CD4-positive, alpha-beta T cell treated with Interleukin-4 for 4 hours (primary cell): ENCODE measurements around the gene TBKBP1.
A peak's percentile ranks its signal among the peaks of the same experiment; 100 is the strongest.
"Not testable (repeated sequence)": the region's sequence is repeated elsewhere in the genome, so short reads cannot be mapped to it uniquely, and the experiment has no call there.

Source experiments
- DNase-seq: peaks from one replicate; pipeline ENCODE4 v3.0.0-alpha.2; 2020

TBKBP1 gene

DNA sequence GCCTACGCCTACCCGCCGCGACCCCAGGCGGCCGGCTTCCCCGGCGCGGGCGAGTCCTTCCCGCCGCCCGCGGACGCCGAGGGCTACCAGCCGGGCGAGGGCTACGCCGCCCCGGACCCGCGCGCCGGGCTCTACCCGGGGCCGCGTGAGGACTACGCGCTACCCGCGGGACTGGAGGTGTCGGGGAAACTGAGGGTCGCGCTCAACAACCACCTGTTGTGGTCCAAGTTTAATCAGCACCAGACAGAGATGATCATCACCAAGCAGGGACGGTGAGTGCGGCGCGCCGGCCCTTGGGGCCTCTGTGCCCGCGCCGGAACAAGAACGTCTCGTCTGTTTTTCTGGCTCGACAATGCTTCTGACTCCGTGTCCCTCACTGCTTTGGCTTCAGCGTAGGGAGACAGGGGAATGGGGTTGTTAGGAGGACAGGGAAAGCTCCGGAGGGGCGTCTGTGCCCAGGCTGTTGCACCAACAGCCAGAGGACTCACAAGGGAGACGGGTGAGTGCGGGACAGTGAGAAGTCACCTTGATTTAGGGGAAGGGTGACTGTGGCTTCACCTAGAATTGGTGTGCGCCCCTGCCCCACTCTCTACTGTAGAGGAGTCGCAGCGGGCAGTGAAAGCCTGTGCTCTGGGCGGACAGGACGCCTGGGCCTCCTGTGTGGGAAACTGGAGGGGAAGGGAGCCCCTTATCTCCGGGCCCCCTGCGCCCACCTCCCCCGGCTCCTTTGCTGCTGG is 39.9 kb downstream of the TBKBP1 start:
- DNase-seq, result no peak

DNA sequence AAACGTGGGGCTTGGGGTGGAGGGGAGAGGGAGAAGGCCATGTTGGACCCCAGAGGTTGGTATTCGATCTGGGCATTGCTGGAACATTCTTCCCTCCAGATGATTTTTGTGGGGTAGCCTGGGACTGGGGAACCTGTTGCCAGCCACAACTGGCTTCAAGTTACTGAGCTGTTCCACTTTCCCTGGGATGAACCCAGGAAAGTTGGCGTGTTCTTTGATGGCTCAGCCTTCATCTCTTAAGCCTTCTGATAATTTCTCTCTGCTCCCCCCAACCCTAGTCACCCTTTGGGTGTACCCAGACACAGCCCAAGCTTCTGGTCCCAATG is 41.1 kb downstream of the TBKBP1 start:
- no peak for DNase-seq

DNA sequence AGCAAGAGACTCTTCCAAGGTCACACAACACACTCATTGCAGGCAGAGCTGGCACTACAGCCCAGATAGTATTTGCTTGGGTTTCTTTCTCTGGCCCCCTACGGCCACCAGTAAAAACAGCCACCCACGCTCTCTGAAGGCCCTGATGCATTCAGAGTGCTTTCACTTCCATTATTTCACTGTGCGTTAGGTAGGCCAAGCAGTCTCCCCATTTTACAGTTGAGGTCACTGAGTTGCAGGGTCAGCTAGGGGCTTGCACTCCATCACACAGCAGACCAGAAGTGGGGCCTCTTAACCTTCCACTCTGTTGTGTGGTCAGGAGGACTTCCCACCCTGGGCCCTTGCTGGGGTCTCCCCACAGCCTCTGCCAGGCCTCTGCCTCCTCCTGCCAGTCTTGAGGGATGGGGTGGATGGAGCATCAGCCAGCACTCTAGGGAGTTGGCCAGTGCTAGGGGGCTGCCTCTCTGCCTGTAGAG is 41.6 kb downstream of the TBKBP1 start:
- DNase-seq, result no peak

DNA sequence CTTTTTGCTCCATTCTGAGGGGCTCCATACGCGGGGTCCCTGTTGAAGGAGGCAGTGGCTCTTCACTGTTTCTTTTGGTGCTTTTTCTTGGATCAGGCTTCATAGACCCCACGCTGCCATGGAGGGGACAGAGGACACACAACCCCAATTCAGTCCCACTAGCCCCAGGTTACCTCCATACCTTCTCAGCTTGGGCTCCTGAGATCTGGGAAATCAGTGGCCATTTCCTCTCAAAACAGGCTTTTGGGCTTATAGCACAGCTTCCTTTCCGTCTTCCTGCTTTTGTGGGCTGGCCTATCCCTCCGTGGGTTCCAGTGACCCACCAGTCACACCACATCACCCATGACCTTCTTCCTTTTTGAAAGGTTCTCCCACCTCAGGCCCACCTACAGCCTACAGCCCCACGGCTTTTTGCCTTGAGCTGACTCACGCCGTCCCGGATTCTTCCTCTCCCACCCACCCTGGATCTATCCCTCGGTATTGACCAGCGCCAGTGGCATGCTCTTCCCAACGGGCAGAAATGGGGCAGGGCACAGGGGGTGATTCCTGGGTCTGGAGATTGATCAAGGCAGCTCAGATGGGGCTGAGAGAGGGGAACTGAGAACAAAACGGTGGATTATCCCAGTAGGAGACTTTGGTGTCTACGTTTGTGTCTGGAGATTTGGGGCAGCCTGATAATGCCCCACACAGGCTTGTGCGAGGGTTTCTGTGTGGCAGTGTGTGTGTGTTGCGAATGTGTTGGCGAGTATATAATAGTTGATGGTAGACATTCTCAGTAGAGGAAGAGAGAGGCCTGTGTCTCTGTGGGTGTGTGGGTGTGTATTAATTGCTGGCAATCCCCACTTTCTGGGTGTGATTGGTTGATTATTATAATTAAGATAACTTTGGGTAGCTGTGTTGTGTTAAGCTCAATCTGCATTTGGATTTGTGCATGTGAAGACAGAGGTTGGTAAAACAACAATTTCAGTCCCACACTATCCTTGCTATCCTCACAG is 42.8 kb downstream of the TBKBP1 start:
- peak; percentile 54 for DNase-seq

DNA sequence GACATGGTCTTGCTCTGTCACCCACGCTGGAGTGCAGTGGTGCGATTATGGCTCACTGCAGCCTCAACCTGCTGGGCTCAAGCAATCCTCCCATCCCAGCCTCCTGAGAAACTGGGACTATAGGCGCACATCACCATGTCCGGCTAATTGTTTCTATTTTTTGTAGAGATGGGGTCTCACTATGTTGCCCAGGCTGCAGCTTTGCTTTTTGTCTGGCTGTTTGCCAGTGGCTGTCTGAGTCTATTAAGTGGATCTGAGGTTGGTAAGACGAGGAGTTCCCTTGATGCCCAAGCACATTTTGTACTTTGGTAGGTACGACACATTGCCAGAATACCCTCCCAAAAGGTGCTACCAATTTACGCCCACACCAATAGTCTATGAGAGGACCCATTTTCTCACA is 44.2 kb downstream of the TBKBP1 start:
- DNase-seq, result no peak

DNA sequence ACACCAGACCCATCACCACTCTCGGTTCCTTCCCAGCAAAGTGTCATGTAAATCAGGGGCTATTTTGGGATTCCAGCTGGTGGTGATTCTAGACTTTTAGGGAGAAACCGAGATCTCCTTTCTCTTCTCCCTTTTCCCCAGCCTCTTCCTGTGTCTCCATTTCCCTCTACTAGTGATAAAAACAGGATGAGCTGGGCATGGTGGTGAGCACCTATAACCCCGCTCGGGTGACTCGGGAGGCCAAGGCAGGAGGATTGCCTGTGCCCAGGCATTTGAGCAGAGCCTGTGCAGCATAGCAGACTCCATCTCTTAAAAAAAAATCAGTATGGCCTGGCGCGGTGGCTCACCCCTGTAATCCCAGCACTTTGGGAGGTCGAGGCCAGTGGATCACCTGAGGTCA is 45.2 kb downstream of the TBKBP1 start:
- DNase-seq, result no peak

DNA sequence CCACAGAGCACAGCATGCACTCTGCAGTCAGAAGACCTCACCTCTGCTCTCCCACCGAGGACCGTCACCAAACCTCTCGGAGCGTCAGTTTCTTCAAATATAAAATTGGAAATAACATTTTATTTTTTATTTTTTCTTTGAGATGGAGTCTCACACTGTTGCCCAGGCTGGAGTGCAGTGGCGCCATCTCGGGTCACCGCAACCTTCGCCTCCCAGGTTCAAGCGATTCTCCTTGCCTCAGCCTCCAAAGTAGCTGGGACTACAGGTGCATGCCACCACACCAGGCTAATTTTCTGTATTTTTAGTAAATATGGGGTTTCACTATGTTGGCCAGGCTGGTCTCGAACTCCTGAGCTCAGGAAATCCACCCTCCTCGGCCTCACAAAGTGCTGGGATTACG is 46.0 kb downstream of the TBKBP1 start:
- DNase-seq, result not testable (repeated sequence)

DNA sequence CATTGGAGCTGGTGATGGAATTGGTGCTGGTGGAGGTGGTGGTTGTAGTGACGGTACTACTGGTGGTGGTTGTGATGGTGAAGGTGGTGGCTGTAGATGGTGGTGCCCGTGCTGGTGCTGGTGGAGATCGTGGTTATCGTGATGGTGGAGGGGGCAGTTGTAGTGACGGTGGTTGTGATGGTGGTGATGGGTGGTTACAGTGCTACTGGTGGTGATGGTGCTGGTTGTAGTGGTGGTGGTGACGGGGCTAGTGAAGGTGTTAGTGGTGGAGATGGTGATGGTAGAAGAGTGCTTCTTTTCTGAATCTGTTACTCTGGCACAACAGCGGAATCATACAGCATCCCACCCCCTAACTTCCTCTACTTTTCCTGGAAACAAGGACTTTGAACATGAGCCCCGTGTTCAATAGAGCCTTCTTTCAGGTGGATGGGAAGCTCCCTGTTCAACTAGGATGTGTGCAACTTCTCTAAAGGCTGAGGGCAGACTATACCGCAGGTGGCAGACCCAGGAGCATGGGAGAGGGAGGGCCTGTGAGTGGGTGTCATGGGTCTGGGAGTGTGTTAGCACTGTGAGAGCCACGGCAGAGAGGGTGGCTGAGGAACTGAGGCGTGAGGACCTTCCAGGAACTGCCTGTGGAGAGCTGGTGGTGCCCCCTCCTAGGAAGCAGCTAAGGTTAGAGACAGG is 47.3 kb downstream of the TBKBP1 start:
- peak; percentile 53 for DNase-seq

DNA sequence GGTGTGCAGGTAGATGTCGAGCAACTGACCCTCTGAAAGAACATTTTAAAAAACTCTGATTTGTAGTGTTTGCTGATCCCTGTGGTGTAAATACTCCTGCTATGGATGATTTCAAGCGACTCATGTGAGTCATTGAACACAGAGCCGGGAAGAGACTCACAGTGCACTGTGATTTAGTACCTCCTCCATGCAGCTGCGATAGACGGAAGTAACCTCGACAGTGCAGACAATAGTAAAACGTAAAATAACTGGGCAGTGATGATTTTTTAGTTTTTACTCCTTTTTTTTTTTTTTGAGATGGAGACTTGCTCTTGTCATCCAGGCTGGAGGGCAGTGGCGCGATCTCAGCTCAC is 47.8 kb downstream of the TBKBP1 start:
- no peak for DNase-seq

DNA sequence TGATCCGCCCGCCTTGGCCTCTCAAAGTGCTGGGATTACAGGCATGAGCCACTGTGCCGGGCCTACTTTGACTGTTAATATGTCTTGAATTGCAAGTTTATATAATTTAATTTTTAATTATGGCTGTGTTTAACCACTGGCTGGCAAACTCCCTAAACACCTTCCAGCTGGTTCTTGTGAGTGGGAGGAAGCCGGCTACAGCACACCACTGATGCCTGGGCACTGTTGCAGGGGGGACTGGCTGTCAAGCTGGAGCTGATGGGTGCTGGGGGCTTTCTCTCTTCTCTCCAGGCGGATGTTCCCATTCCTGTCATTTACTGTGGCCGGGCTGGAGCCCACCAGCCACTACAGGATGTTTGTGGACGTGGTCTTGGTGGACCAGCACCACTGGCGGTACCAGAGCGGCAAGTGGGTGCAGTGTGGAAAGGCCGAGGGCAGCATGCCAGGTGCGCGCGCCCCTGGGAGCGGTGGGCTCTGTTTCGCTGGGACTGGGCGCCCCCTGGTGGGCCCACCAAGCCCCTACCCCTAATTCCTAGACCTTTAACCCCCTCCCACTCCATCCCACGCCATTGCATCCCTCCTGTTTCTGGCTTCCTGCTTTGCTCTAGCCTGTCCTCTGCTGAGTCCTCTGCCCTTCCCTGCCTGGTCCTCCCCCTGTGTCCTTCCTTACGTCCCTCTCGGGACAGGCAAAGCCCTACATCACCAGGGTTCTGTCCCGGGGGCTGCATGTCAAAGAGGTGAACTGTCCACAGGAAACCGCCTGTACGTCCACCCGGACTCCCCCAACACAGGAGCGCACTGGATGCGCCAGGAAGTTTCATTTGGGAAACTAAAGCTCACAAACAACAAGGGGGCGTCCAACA is 48.6 kb downstream of the TBKBP1 start:
- no peak for DNase-seq

DNA sequence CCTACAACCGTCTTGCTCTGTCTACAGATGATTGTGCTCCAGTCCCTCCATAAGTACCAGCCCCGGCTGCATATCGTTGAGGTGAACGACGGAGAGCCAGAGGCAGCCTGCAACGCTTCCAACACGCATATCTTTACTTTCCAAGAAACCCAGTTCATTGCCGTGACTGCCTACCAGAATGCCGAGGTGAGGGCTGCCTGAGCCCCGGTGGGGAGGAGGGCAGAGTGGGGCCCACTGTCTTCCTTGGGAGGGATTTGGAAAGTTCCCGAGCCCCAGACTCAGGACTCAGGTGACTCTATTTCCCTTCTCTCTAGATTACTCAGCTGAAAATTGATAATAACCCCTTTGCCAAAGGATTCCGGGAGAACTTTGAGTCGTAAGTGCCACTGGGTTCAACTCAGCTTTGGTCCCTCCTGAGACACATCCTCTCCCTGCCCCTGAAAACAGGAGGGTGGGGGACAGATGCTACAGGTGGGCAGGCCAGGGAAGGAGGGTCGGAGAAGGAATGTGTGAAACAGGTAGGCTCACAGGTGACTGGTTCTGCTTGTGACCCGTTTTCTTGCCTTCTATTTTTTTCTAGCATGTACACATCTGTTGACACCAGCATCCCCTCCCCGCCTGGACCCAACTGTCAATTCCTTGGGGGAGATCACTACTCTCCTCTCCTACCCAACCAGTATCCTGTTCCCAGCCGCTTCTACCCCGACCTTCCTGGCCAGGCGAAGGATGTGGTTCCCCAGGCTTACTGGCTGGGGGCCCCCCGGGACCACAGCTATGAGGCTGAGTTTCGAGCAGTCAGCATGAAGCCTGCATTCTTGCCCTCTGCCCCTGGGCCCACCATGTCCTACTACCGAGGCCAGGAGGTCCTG is 50.4 kb downstream of the TBKBP1 start:
- DNase-seq, result no peak

DNA sequence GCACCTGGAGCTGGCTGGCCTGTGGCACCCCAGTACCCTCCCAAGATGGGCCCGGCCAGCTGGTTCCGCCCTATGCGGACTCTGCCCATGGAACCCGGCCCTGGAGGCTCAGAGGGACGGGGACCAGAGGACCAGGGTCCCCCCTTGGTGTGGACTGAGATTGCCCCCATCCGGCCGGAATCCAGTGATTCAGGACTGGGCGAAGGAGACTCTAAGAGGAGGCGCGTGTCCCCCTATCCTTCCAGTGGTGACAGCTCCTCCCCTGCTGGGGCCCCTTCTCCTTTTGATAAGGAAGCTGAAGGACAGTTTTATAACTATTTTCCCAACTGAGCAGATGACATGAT is 51.0 kb downstream of the TBKBP1 start:
- DNase-seq, result no peak

DNA sequence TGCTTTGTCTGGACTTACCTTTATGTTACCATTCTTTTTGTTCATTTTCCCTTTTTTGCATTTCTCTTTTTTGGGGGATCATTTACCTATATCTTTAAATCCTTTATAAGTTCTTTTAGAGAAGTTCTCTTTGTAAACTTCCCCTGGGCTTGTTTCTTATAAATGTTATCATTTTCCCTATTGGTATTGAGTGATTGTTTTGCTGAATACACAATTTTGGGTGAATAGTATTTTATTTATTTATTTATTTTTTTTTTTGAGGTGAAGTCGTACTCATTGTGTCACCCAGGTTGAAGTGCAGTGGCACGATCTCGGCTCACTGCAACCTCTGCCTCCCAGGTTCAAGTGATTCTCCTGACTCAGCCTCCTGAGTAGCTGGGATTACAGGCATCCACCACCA is 57.5 kb downstream of the TBKBP1 start:
- no peak for DNase-seq

DNA sequence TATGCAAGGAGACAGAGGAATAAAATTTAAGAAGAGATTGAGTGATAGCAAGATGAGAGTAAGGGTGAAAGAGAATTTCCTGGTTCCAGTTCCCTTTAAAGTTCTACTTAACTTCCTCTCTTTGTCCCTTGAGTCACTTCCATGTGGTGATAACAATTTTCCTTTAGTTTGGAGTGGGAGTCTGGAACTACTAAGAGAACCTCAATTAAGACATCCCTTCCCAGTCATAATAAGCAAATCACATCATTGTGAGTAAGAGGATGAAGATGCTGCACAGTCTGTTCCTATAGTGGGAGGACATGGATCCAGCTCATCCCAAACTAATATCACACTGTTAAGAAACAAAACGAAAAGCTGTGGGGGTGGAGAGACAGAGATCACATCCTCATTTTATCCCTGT is 63.4 kb downstream of the TBKBP1 start:
- no peak for DNase-seq

DNA sequence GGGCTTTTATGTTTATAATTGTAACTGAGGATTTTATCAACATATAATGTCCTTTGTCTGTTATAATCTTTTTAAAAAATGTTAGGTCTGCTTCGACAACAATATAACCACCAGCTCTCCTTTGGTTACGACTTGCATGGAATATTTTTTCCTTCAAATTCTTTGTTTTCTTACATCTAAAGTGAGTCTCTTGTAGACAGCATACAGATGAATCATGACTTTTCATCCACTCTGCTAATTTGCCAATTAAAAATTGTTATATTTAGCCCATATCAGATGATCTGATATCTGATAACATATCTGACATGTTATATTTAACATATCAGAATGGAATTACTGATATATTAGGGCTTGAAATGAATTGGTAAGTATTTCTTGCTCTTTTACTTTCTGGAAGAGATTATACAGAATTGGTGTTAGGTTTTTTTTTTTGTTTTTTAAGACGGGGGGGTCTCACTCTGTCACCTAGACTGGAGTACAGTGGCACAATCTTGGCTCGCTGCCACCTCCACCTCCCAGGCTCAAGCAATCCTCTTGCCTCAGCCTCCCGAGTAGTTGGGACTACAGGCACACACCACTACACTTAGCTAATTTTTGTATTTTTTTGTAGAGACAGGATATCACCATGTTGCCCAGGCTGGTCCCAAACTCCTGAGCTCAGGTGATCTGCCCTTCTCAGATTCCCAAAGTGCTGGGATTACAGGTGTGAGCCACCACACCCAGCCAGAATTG is 66.6 kb downstream of the TBKBP1 start:
- DNase-seq, result no peak
